ENCODE measurements around the gene TRAPPC10. TPM values are rescaled to one million over a fixed set of nuclear protein-coding genes. Genes with fewer than 3 reads are reported as not detected.

Gene TRAPPC10
- total RNA-seq, 1 donor from 2014 or later: 30.9 TPM

DNA sequence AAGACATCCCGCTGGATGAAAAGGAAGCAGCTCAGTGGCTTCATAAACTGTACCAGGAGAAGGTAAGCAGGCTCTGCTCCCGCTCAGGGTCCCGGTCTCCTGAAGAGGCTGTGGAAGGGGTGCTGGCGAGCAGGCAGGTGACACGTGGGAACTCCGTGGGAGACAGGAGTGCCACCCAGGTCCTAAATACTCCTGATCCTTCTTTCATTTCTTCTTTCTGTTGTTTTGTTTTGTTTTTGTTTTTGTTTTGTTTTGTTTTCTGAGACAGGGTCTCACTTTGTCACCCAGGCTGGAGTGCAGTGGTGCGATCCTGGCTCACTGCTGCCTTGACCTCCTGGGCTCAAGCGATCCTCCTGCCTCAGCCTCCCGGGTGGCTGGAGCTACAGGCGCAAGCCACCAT, 34.0 kb upstream of the TRAPPC10 start:
- no peak for DNase-seq (ENCODE audit: low read depth)
- TF ChIP-seq, protein P1, sequence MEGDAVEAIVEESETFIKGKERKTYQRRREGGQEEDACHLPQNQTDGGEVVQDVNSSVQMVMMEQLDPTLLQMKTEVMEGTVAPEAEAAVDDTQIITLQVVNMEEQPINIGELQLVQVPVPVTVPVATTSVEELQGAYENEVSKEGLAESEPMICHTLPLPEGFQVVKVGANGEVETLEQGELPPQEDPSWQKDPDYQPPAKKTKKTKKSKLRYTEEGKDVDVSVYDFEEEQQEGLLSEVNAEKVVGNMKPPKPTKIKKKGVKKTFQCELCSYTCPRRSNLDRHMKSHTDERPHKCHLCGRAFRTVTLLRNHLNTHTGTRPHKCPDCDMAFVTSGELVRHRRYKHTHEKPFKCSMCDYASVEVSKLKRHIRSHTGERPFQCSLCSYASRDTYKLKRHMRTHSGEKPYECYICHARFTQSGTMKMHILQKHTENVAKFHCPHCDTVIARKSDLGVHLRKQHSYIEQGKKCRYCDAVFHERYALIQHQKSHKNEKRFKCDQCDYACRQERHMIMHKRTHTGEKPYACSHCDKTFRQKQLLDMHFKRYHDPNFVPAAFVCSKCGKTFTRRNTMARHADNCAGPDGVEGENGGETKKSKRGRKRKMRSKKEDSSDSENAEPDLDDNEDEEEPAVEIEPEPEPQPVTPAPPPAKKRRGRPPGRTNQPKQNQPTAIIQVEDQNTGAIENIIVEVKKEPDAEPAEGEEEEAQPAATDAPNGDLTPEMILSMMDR (IDR thresholded peaks at IDR 0.05; ENCODE audit: insufficient read depth, low read length, poor library complexity, severe bottlenecking): no peak
- H3K4me3 ChIP-seq (ENCODE audit: low read depth, low read length): no peak overlapping the region
- H3K27me3 ChIP-seq (ENCODE audit: control insufficient read depth, insufficient read depth, low read length): no peaks in the 10 kb centered on the region
- H3K36me3 ChIP-seq (ENCODE audit: control insufficient read depth, insufficient read depth, low read length): no peaks in the 10 kb centered on the region

DNA sequence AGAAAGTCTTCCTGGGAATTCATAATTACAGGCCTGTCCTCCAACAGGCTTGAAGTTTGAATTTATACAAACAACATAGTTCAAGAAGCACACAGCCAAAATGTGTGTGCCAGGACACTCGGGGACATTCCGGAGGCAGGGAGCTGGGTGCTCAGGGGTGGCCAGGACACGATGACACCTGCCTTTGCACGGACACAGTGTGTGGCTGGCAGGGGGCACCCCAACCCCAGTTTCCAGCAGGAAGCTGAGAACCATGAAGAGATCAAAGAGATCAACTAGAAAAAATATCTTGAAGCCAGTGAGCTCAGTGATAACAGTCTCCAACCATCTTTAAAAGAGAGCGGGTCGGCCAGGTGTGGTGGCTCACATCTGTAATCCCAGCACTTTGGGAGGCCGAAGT, 32.5 kb upstream of the TRAPPC10 start:
- TF ChIP-seq, protein P1 (IDR thresholded peaks at IDR 0.05; ENCODE audit: insufficient read depth, low read length, poor library complexity, severe bottlenecking): no peak
- Histone ChIP-seq H3K36me3 (ENCODE audit: control insufficient read depth, insufficient read depth, low read length) (no peaks in the 10 kb centered on the region), H3K27me3 (ENCODE audit: control insufficient read depth, insufficient read depth, low read length) (no peaks in the 10 kb centered on the region), H3K4me3 (ENCODE audit: low read depth, low read length) (no peak overlapping the region)
- DNase-seq (ENCODE audit: low read depth): no peak

DNA sequence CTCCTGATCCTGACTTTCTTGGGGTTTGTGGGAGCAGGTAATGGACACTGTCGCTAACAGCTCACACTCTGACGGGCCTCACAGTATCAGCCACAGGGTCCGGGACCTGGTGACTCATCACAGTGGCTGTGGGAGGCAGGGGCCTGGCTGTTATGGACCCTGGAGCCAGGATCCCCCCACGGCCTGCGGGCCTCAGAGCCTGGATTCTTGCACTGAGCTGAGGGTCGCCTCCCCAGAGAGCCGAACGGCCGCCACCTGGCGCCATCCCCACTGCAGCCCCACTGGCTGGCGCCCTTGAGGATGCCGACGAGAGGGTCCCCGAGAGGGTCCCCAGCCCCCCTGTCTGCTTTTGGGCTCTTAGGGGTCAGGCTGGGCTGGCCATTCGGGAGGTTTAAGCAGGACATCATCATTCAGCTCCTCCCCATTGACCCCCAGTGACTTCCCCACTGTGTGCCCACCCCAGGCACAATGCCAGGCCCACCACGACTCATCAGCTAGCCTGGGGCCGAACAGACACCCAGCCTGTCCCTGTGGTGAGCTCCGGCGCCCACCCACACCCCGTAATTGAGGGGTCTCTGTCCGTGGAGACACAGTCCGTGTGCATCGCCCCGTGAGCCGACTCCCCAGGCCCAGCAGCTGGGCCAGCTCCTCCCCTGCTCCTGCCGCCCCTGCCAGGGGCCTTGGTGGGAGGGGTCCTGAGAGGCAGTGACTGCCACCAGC, 30.8 kb upstream of the TRAPPC10 start:
- TF ChIP-seq, protein P1 (IDR thresholded peaks at IDR 0.05; ENCODE audit: insufficient read depth, low read length, poor library complexity, severe bottlenecking): no peak

DNA sequence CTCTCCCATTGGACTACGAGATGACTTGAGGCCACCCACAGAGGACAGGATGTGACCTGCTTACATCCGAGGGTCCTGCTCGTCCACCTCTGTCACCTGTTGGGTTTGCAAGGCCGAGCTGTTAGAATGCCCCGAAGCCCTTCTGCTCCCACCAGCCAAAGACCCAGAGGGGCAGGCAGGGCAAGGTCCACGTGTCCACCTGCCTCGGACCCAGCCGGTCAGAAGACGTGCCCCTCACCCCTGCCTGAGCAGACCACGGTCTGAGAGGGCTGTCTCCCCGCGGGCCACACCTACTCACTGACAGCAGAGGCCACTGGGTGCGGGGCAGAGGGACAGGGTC, 30.3 kb upstream of the TRAPPC10 start:
- TF ChIP-seq, protein P1 (IDR thresholded peaks at IDR 0.05; ENCODE audit: insufficient read depth, low read length, poor library complexity, severe bottlenecking): no peak
- no peak for DNase-seq (ENCODE audit: low read depth)
- Histone ChIP-seq H3K27me3 (ENCODE audit: control insufficient read depth, insufficient read depth, low read length) (no peaks in the 10 kb centered on the region), H3K36me3 (ENCODE audit: control insufficient read depth, insufficient read depth, low read length) (no peaks in the 10 kb centered on the region), H3K4me3 (ENCODE audit: low read depth, low read length) (no peak overlapping the region)

More for the DNA sequence above, 30.8 kb upstream of the TRAPPC10 start:
- no peak overlapping the region for H3K4me3 ChIP-seq (ENCODE audit: low read depth, low read length)
- no peaks in the 10 kb centered on the region for H3K27me3 ChIP-seq (ENCODE audit: control insufficient read depth, insufficient read depth, low read length)
- DNase-seq (ENCODE audit: low read depth): no peak
- H3K36me3 ChIP-seq (ENCODE audit: control insufficient read depth, insufficient read depth, low read length): no peaks in the 10 kb centered on the region

DNA sequence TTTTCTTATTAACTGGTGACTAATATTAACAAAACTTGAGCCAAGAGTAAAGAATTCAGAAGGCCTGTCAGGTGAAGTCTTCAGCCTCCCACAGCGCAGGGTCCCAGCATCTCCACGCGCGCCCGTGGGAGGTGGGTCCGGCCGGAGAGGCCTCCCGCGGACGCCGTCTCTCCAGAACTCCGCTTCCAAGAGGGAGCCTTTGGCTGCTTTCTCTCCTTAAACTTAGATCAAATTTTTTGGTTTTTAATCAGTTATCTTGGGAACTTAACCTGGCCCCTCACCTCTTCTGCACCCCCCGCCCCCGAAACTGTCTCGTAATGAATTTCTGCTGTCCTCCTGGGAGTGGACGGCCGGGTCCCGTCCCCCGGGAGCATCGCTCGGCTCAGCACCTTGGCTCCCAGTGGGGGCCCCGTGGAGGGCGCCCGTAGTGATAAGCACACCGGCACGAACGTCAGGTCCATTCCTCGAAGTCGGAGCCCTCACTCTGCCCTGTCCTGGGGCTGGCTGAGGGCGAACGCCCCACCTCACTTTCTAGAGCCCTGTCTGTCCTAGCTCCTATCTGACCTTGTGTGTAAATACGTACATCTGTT, 29.5 kb upstream of the TRAPPC10 start:
- H3K27me3 ChIP-seq (ENCODE audit: control insufficient read depth, insufficient read depth, low read length): no peaks in the 10 kb centered on the region
- TF ChIP-seq, protein P1 (IDR thresholded peaks at IDR 0.05; ENCODE audit: insufficient read depth, low read length, poor library complexity, severe bottlenecking): no peak
- H3K36me3 ChIP-seq (ENCODE audit: control insufficient read depth, insufficient read depth, low read length): no peaks in the 10 kb centered on the region
- no peak for DNase-seq (ENCODE audit: low read depth)
- H3K4me3 ChIP-seq (ENCODE audit: low read depth, low read length): no peak overlapping the region

DNA sequence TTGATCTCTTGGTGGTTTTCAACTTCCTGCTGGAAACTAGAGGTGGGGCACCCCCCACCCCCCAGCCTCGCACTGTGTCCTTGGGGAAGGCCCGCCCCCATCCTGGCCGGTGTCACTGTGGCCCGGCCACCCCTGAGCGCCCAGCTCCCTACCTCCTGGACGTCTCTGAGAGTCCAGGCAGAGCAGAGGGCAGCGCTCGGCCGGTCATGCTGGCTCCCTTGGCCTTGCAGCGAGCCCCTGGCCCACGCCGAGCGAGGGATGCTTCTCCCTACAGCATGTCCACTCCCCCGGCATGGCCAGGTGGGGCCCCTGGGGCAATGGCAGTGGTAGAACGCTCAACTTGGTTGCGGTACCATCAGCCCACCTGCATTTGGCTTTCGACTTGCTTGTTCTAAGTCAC, 28.7 kb upstream of the TRAPPC10 start:
- TF ChIP-seq, protein P1 (IDR thresholded peaks at IDR 0.05; ENCODE audit: insufficient read depth, low read length, poor library complexity, severe bottlenecking): no peak
- Histone ChIP-seq H3K4me3 (ENCODE audit: low read depth, low read length) (no peak overlapping the region), H3K36me3 (ENCODE audit: control insufficient read depth, insufficient read depth, low read length) (no peaks in the 10 kb centered on the region), H3K27me3 (ENCODE audit: control insufficient read depth, insufficient read depth, low read length) (no peaks in the 10 kb centered on the region)
- no peak for DNase-seq (ENCODE audit: low read depth)
